Spleen (tissue), 7 donors: Measurements from ENCODE around the gene AGPAT3.
A peak's percentile ranks its signal among the peaks of the same experiment; 100 is the strongest.

Experiments
- POLR2A ChIP-seq, 3 donors: fragments of 450-650 bp; IDR thresholded peaks; one replicate each; pipeline ENCODE4 v1.5.1; 2017; ENCODE audit warnings: antibody characterized with exemption in 3 of 3, mild to moderate bottlenecking in 1 of 3
- POLR2AphosphoS5 ChIP-seq, 3 donors: sonication (generic); formaldehyde crosslinking; IDR thresholded peaks; one replicate each; pipeline ENCODE4 v1.5.1; 2017; ENCODE audit warnings: antibody characterized with exemption in 3 of 3
- TF ChIP-seq, protein P1 (sequence below), 11 experiments: fragments of 200-600 bp in 7 of 11; fragments of 450-650 bp in 4 of 11; sonication (generic) in 4 of 11; IDR thresholded peaks in 8 of 11; conservative IDR thresholded peaks in 3 of 11; 1 replicate in 7 of 11; 2 replicates in 4 of 11; pipeline versions ENCODE4 v1.4.0 to v1.8.0; 2016 to 2021; ENCODE audit warnings: antibody characterized with exemption in 11 of 11, inconsistent platforms in 4 of 11, mild to moderate bottlenecking in 1 of 11
- donor health status: DM: no; HTN: no; CAD: no; lungs with moderate emphysema.
- donor health status: DM: no; HTN: no; CAD: no.
- donor health status: DM: no; HTN: no; CAD: no.

GRCh38 chr21:43906585-43907370 lies 41.8 kb downstream of the AGPAT3 start:
- TF ChIP-seq, protein P1, sequence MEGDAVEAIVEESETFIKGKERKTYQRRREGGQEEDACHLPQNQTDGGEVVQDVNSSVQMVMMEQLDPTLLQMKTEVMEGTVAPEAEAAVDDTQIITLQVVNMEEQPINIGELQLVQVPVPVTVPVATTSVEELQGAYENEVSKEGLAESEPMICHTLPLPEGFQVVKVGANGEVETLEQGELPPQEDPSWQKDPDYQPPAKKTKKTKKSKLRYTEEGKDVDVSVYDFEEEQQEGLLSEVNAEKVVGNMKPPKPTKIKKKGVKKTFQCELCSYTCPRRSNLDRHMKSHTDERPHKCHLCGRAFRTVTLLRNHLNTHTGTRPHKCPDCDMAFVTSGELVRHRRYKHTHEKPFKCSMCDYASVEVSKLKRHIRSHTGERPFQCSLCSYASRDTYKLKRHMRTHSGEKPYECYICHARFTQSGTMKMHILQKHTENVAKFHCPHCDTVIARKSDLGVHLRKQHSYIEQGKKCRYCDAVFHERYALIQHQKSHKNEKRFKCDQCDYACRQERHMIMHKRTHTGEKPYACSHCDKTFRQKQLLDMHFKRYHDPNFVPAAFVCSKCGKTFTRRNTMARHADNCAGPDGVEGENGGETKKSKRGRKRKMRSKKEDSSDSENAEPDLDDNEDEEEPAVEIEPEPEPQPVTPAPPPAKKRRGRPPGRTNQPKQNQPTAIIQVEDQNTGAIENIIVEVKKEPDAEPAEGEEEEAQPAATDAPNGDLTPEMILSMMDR (IDR thresholded peaks at IDR 0.05 in 8 of 11, conservative IDR thresholded peaks at IDR 0.05 in 3 of 11): no peak
- TF ChIP-seq POLR2A (IDR thresholded peaks at IDR 0.05) (no peak), POLR2AphosphoS5 (IDR thresholded peaks at IDR 0.05) (peak in 1 of 3 donors; percentile 42)
